ENCODE results near the gene FCF1.
A peak's percentile ranks its signal among the peaks of the same experiment; 100 is the strongest.

The FCF1 gene, protein sequence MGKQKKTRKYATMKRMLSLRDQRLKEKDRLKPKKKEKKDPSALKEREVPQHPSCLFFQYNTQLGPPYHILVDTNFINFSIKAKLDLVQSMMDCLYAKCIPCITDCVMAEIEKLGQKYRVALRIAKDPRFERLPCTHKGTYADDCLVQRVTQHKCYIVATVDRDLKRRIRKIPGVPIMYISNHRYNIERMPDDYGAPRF

DNA sequence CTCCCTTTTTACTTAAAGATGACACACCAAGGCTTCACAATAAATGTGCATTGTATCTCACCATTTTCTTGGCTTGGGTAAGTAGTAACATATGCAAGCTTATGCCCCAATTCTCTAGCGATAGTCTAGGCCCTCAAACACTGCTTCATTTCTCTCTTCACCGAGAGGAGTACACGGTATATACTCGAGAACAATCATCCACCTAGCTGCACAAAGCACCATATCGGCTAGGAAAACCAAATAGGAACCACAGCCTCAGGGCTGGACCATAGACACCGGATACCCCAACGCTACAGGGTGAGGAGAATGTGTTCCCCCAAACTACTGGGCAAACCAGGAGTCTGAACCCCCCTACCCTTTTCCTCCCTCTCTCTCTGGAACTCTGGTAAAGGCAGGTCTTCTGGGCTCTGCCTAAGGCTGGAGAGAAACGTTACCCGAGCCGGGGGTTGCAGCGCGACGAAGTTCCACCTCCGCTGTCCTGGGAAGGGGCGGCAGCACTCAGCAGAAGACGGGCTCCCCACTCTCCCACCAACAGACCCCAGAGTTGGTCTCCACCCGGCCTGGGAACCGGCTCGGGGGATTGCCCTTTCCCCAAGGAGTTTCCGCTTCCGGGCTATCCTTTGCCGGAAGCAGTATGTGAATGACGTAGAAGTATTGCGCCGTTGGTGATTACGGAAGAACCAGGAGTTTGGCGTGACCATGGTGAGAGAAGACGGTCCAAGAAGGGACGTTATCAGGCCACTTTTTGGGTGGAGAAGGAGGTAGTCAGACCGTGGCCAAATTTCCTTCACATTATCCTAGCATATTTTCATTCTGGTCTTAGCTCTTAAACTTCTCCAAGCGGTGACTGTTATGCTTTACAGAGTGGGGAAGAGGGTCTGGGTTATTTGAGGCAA, at the start of gene FCF1, which contains the start of gene AREL1:
FCF1 (plus strand) TSS at position 646 of the 896 bp plus-strand sequence; CDS start at position 700, 54 bp downstream.
AREL1 (minus strand) TSS at position 582 of the 896 bp plus-strand sequence. CDS start 27,465 bp downstream, outside the sequence.
- DNase-seq (ENCODE audit: low read depth) = peak; percentile 92

DNA sequence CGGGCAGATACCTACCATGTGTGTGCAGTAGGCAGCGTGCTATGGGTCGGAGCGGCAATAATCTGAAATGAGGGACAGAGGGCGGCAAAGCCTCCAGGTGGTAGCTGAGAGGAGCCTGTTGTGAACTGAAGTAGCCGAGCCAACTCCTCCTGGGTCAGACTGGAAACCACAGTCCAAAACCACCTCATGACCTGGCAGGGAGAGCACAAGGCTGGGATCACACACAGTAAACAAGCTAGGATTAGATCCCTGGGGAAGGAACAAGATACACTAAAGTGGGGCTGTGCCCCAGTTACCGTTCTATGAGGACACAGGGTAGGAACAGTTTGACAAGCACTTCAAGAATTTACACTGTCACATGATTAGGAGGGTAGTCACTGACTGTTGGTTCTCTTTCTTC, 49.1 kb upstream of the FCF1 start:
- DNase-seq (ENCODE audit: low read depth) = no peak

DNA sequence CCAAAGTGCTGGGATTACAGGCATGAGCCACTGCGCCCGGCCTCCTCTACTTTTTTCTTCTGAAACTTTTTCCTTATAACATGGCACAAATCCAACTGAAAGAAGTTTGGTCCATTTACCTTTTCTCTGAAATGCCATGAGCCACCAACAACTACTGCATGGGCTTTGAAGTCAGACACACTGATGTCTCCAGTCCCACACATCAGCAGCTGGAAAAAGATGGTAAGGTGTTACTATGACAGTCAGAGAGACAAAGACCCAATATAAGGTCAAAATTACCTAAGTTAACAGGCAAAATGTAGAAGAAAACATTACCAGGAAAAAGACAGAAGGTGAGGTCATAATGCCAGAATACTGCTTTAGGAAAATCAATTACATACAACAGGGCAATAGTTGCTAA, 48.2 kb upstream of the FCF1 start:
- DNase-seq (ENCODE audit: low read depth) = no peak

DNA sequence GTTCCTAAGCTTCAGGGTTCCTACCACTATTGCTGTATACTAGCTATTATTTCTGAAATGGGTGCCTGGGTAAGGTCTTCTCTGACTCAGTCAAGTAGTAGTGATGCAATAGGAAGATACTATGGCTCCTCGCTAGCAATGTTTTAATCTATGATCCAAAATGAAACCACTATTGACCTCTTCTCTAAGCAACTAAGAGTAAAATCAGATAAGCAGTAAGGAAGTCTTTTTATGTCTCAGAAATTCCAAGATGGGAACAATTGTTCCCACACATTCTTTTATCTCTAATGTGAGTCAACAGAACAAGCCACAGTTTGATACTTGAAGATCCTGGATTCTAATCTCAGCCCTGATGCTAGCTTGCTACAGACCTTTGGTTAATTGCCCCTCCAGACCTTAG, 45.2 kb upstream of the FCF1 start:
- DNase-seq (ENCODE audit: low read depth) = peak; percentile 67

DNA sequence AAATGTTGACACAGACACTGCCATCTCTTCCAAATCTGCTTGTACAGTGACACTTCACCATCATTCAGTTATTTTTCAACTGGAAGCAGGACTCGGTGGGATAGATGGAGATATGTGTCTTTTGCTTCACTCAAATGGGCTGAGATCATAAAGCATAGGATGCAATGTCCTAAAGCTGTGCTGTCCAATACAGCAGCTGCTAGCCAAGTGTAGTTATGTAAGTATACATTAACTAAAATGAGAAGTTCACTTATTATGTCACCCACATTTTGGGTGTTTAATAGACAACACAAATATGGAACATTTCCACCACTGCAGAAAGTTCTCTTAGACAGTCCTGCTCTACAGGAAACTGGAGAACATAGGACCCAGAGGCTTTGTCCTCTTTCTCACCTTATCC, 43.7 kb upstream of the FCF1 start:
- DNase-seq (ENCODE audit: low read depth) = no peak

DNA sequence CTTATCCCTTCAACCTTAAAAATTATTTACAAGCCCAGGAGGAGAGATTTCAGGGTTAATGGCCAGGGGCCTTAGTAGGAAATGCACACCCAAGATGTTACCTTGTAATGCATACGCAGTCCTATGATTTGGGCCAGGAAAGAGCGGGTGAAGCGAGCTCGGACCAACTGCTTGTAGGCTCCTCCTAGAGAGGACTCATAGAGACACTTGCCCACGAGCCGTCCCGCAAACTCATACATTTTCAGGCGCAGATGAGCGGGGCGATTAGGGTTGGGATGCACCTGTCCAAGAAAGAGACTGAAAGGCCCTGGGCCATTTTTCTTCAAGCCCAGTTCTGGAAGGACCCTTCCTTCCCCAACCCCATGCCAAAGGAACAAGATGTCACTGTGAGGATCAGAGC, 43.1 kb upstream of the FCF1 start:
- DNase-seq (ENCODE audit: low read depth) = no peak

DNA sequence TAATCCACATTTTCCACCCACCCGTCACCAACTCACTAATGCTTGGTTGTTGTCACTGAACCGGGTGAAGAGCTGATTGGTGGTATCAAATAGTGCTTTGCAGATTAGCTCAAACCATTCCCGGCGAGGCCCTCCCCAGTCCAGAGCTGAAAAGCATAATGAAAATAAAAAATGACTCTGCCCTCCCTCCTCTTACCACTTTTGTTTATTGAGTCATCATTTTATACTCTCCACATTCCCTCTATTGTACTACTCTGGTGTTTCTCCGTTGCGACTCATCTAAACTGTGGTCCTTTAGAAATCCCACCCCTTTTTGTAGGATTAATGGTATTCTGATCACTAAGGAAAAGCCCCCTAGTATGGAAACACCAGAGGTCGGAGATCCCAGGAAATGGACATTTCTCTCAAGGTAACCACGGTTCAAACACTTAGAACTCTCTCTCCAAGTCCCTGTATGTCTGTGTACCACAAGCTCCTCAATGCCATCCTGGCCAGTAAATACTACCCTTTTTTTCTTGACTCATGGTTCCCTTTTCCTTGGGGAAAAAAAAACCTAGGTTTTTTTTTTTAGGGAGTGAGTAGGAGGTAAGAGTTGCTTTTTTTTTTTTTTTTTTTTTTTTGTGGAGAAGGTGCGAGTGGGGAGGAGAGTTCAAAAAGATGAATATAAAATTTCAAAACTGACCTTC, 42.1 kb upstream of the FCF1 start:
- peak; percentile 89 for DNase-seq (ENCODE audit: low read depth)

DNA sequence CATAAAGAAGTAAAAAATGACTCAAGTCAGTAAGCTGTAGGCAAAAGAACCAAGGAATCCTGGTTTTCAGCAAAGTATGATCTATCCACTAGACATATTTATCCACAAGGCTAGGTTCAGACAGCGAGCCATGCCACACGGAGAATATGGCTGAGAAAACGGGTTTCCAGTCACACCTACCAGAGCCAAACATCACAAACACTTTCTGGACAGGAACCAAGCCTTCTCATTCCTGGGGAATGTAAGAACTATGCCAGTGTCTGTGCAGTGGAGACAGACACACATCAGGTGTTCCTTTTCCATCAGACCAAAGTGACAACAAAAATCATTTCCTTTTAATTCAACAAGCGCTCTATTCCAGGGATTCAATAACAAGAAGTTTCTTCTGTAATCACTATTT, 41.2 kb upstream of the FCF1 start:
- DNase-seq (ENCODE audit: low read depth) = peak; percentile 84

DNA sequence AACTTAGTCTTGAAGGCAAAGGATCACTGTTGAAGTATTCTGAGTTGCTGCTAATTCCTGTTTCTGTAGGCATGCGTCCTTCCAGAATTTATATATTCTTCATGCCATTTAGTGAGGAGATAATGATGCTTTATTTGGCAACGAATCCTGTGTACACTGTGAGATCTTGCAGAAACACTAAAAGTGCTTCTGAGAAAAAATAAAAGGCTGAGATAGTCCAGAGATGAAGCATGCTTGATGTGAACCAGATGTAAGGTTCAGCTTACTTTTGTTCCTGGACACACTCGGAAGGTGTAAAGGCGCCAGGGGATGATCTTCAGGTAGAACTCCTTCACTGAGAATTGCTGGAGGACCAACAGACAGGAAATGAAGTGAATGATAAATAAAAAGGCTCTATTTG, 39.2 kb upstream of the FCF1 start:
- DNase-seq (ENCODE audit: low read depth) = no peak

DNA sequence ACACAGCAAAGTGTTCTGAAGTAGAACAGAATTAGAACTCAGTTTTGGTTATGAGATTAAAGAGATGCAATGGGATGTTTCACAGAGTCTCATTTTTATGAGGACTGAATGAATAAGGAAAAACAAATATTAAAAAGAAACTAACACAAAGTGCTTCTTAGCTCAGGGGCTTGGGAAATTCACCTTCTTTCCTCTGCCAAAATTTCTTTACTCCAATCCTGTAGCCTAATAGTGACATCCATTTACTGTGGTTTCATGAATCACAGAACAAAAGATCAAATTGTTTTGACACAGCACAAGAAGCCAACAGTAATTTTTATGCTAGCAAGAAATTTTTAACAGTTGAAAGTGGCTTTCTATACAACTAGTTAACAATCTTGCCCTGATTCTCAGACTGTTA, 37.7 kb upstream of the FCF1 start:
- DNase-seq (ENCODE audit: low read depth) = no peak

DNA sequence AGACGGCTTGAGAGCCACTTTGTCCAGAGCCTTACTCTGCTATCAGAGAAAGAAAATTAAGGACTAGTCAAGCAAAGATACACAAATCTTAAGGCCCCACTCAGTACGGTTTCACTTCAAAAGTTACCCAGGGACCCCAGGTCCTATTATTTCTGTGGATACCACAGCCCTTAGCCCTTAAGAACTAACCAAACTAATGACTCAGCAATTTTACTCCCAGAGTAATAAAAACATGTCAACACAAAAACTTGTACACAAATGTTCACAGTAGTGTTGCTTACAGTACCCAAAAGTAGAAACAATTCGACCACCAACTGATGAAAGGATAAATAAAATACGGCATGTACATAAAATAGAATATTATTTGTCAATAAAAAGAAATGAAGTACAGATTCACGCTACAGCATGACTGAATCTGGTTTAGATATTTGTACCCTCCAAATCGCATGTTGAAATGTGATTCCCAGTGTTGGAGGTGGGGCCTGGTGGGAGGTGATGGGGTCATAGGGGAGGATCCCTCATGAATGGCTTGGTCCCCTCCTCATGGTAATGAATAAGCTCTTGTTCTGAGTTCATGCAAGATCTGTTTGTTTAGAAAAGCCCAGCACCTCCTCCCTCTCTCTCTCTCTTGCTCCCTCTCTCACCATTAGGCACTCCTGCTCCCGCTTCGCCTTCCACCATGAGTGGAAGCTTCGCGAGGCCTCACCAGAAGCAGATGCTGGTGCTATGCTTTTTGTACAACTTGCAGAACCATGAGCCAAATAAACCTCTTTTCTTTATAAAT, 30.6 kb upstream of the FCF1 start:
- no peak for DNase-seq (ENCODE audit: low read depth)

DNA sequence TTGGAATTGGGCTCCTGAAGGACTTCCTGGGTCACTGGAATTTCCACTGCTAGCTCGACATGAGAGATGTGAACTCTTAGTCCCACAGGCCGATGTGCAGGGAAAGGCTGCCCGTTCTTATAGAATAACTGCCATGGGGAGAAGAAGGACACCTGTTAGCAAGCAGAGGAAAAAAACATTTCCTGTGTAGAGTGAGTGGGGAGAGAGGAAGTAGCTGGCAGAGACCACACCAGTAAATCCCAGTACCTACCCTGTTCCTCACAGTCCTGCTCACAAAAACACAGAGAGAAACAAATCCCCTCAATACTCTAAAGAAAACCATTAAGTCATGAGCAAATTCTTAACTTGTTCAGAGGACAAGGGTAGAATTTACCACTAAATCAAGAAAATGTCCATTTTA, 29.5 kb upstream of the FCF1 start:
- DNase-seq (ENCODE audit: low read depth) = no peak

DNA sequence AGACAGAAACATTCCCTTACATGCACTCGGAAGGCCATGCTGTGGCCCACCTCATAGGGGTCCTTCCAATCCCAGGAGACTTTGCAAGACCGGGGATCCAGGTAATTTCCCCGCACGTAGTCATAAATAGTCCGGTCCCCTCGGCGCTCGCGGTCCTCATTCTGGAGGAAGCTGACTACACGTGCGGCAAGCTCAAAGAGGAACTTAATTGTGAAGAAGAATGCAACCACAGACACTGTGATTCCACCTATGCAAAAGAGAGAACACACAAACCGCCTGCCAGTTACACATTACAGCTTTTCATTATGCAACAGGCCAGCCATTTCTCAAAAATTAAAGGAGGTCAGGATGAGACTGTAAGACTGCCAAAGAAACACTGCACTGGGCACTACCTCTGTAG, 28.5 kb upstream of the FCF1 start:
- DNase-seq (ENCODE audit: low read depth) = no peak

DNA sequence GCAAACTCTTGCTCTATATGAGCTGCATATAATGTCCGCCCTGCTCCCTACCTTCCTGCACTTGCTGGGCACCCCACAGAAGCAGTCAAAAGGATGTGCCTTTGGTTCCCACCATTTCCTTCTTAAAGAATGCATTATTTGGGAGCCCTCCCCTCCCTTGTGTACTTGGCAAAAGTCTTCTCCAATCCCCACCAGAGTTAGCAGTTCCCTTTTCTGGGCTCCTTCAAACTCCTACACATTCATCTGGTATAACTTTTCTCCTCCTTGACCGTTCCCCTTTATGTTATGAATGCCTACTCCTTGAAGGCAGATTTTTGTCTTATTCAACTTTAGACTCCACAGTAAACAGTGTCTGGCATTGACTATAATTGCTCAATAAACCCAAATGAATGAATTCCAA, 27.9 kb upstream of the FCF1 start:
- no peak for DNase-seq (ENCODE audit: low read depth)

DNA sequence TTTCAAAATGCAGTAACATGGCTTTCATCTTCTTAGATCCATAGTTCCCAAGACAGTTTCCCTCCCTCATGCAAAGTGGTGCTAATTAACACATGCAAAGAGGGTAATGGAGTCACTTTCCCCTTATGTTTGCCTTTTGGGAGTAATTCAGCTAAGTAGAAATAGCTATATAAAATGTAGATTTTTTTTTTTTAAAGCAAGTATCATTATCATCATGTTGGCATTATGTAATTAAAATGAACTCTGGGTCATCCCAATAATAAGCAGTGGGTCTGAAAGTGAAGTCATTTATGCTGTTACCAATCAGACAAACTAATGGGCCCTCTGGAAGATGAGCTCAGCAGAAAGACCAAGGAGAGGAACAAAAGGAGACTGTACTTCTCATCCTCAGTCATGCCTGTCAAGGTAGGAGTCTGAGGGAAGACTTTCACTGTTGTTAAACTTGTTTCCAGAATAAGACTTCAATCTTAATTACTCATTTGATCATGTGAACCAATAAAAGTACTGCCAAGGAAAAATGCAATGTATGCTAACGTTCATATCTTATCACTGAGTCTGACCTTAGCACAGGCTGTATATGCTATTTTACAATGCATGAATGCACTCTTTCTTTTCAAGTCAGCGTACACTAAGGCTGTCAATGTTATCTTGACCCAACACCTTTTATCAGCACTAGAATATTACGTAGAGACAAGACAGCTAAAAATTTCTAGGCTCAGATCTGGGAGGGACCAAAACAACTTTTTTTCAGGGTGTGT, 26.8 kb upstream of the FCF1 start:
- DNase-seq (ENCODE audit: low read depth) = no peak

DNA sequence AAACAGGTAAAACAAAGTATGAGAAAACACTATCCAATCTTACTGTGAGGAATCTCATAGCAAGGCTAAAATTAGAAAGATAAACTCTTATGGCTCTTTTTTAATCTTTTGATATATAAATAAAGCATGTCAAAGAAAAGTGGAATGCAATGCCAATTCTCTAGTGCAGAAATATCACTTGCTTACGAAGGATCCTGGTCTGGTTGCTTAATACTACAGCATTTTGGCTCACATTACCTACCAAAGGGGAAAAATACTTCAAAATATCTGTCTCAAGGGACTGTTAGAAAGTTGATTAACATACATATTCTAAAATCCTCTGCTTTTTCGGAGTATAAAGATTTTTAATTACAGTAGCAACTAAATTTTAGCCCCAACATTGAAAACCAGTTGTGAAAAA, 21.5 kb upstream of the FCF1 start:
- DNase-seq (ENCODE audit: low read depth) = no peak

DNA sequence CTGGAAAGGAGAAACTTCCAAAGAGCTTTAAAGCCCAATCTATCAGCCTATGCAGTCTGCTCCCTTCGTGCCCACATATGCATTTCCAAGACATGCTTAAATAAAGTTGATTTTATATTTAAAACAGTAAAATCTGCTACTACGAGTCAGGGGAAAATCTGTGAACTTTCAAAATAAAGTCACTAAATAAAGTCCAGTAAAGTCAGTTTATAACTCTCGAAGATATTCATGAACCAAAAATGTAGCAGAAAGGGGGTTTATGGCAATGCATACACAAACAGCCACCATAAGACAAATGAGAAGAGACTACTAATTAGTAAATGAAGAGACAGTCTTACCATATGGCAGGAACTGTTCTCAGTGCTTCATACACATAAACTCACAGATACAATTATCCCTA, 19.8 kb upstream of the FCF1 start:
- no peak for DNase-seq (ENCODE audit: low read depth)

DNA sequence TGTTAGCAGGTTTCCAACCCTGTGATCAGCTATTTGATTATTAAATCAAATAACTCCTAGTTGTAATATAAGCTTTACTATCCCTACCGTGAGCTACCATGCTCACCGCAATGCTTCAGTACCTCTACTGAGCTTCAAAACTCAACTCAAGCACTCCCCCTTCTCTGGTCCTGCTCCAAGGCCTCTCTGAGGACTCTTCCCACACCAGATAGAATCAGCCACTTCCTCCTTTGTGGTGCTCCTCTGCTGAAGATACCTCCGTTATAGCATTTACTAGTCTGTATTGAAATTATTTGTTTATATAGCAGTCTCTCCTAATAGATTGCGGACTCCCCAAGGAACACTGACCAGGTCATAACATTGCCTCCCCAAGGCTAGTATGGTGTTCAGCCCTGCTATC, 17.5 kb upstream of the FCF1 start:
- no peak for DNase-seq (ENCODE audit: low read depth)

DNA sequence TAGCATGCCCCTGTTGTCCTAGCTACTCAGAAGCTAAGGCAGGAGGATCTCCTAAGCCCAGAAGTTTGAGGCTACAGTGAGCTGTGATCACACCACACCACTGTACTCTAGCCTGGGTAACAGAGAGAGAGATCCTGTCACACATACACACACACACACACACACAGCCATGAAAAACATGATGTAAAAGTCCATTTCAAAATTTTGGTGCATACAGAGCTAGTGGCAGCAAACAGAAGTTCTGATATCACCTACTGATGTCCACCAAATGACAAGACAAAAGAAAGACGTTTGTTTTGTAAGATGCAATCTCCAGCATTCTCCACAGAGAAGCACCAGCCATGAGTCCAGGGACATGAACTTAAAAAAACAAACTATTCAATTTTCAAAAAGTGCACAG, 15.9 kb upstream of the FCF1 start:
- DNase-seq (ENCODE audit: low read depth) = no peak

DNA sequence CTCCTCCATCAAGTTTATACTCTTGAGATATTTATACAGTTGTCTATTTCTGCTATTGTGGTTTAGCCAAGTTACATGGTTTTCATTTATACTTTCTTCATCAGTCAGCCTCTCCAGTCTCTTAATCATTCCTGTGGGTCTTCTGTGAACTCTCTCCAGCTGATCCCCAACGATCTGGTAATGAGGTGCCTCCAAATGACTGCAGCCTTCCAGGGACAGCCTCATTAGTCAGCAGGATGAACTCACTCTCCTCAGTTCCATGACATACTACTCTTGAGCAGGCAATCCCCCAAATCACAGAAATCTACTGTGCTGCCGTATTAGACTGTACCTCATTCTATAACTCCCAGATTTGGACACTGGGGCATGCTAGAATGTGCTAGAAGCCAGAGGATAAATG, 15.4 kb upstream of the FCF1 start:
- DNase-seq (ENCODE audit: low read depth) = peak; percentile 86

DNA sequence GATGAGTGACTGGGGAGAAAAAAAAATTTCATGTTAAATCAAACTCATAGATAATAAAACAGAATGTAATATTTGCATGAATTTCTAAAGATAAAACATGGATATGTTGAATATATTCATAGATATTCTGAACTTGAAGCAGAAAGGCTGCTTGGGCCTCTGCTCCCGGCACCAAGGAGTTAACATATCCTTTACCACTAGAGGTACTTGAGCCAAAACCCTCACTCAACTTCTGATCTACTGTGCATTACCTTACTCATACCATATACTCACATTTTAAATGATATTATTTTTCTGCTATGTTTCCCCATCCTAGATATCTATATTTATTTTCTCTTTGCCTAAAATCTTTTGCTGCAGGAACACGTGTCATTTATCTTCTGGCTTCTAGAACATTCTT, 15.0 kb upstream of the FCF1 start:
- DNase-seq (ENCODE audit: low read depth) = peak; percentile 34
